Measurements from ENCODE around the gene SLC2A4. TPM values are rescaled to one million over a fixed set of nuclear protein-coding genes. Genes with fewer than 3 reads are reported as not detected.

SLC2A4 gene
- polyA plus RNA-seq, 2 of the 4 experiments (the other 2 are of a cell fraction), result 0.16 to 0.17 TPM

DNA sequence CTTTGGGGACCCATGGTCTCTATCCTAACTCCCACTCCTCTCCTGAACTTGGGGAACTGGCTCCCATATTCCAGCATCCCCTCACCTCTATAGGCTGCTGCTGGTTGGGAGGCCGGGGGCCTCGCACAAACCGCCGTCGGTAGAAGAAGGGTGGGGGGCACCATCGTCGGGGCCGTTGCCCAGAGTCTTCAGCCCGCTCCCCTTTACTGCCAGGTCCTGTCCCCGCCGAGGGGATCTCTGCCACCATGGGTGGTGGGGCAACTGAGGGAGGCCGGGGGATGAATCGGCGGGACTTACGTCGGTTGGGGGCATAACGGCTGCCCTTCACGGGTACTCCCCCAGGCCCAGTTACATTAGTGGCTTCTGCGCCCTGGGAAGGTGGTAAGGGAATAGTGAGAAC is 8.6 kb downstream of the SLC2A4 start:
- DNase-seq (ENCODE audit: low read depth in 1 of 2, low spot score in 1 of 2) (no peak), ATAC-seq (no peak), FAIRE-seq (no peak)
- ChIA-PET POLR2A (no interaction called here), CTCF (interaction anchor here (1.1 to 13.5 kb wide), 4 partner anchors 10 to 69 kb away, joined by 3 to 446 read pairs (median 50); partner anchors contain the start of genes GPS2 and SLC2A4)
- no peak for TF ChIP-seq JUNB (IDR thresholded peaks at IDR 0.05)
- TF ChIP-seq EP300 (IDR thresholded peaks at IDR 0.05), result no peak
- H3K9me3 ChIP-seq, result no peaks in the 10 kb centered on the region
- H3K4me3 ChIP-seq, result no peak overlapping the region
- WGBS (ENCODE audit: missing lambda C conversion rate), result 86% methylated on average over 19 of the region's 19 CpGs
- H3K4me1 ChIP-seq, result peaks cover 14% of the 10 kb centered on the region; the same call in 2 of the 3 replicates
- H3K4me2 ChIP-seq, result no peak overlapping the region
- H3K27ac ChIP-seq, result no peak overlapping the region

DNA sequence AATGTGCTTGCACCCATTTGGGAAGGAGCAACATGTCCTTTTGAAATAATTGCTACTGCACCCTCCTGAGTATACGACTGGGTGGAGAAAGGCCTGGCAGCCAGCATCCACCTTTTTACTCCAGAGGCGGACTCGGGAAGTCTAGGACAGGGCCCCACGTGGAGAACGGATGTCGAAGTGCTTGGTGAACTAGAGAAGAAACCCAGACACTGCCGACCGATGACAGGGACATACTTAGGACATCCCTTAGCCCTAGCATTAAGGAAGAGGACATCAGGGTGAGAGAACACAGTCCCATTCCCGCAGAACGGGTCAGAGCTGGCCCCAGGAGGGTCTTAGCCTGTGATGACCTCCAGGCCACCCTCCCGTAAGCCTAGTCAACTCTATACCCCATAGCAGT is 9.2 kb downstream of the SLC2A4 start:
- FAIRE-seq, result no peak

DNA sequence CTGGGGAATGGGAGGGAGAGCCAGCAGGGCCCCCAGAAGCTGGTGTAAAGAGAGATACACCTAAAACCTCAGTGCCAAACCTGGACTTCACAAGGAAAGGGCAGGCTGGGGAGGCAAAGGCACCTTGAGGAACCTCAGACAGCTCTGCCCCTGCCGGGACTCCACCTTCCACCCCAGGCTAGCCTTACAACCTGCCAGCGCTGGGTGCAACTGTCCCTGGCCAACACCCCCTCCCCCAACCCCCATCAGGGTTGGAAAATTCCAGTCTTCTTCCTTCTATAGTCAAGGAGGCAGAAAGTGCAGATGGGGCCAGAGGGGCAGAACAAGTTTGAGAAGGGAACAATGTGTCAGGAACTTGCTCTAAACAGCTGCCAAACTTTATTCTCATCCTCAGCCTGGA is 10.7 kb downstream of the SLC2A4 start:
- no peaks in the 10 kb centered on the region for H3K9me3 ChIP-seq
- CTCF ChIA-PET, result interaction anchor here (1.0 to 6.3 kb wide), 8 partner anchors 10 to 241 kb away, joined by 3 to 97 read pairs (median 4); partner anchors contain the start of gene SLC2A4
- TF ChIP-seq TP53 (CRISPR knock-in tag; IDR thresholded peaks at IDR 0.05) (no peak), JUNB (IDR thresholded peaks at IDR 0.05) (no peak), POLR2A (IDR thresholded peaks at IDR 0.05; ENCODE audit: low read length) (no peak), SREBF2 (IDR thresholded peaks at IDR 0.05) (no peak), JUN (IDR thresholded peaks at IDR 0.05) (no peak), CBX8 (IDR thresholded peaks at IDR 0.05) (no peak), KDM5A (IDR thresholded peaks at IDR 0.05) (no peak), EHF (CRISPR knock-in tag; IDR thresholded peaks at IDR 0.05) (no peak), CEBPB (IDR thresholded peaks at IDR 0.05) (no peak), HEYL (CRISPR knock-in tag; IDR thresholded peaks at IDR 0.05) (no peak)
- TF ChIP-seq, protein P1, sequence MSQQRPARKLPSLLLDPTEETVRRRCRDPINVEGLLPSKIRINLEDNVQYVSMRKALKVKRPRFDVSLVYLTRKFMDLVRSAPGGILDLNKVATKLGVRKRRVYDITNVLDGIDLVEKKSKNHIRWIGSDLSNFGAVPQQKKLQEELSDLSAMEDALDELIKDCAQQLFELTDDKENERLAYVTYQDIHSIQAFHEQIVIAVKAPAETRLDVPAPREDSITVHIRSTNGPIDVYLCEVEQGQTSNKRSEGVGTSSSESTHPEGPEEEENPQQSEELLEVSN (IDR thresholded peaks at IDR 0.05; ENCODE audit: borderline replicate concordance, low read depth), result no peak
- TF ChIP-seq, protein P2, sequence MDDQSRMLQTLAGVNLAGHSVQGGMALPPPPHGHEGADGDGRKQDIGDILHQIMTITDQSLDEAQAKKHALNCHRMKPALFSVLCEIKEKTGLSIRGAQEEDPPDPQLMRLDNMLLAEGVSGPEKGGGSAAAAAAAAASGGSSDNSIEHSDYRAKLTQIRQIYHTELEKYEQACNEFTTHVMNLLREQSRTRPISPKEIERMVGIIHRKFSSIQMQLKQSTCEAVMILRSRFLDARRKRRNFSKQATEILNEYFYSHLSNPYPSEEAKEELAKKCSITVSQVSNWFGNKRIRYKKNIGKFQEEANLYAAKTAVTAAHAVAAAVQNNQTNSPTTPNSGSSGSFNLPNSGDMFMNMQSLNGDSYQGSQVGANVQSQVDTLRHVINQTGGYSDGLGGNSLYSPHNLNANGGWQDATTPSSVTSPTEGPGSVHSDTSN (IDR thresholded peaks at IDR 0.05), result no peak
- TF ChIP-seq, protein P3, sequence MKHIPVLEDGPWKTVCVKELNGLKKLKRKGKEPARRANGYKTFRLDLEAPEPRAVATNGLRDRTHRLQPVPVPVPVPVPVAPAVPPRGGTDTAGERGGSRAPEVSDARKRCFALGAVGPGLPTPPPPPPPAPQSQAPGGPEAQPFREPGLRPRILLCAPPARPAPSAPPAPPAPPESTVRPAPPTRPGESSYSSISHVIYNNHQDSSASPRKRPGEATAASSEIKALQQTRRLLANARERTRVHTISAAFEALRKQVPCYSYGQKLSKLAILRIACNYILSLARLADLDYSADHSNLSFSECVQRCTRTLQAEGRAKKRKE (CRISPR knock-in tag; IDR thresholded peaks at IDR 0.05; ENCODE audit: low read depth), result no peak
- TF ChIP-seq, protein P4, sequence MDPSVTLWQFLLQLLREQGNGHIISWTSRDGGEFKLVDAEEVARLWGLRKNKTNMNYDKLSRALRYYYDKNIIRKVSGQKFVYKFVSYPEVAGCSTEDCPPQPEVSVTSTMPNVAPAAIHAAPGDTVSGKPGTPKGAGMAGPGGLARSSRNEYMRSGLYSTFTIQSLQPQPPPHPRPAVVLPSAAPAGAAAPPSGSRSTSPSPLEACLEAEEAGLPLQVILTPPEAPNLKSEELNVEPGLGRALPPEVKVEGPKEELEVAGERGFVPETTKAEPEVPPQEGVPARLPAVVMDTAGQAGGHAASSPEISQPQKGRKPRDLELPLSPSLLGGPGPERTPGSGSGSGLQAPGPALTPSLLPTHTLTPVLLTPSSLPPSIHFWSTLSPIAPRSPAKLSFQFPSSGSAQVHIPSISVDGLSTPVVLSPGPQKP (IDR thresholded peaks at IDR 0.05; ENCODE audit: low read depth, low read length), result no peak
- H3K4me1 ChIP-seq, result peaks cover 22% of the 10 kb centered on the region; the same call in 2 of the 3 replicates
- POLR2A ChIA-PET, result interaction anchor here (1.9 kb wide), 1 partner anchor 11 kb away, joined by 5 read pairs; the partner anchor contains the start of gene SLC2A4
- ATAC-seq, result no peak
- no peak overlapping the region for H3K4me2 ChIP-seq
- FAIRE-seq, result no peak
- H3K27ac ChIP-seq, result no peak overlapping the region
- H3K4me3 ChIP-seq, result no peak overlapping the region
- no peak for DNase-seq (ENCODE audit: low read depth in 1 of 2, low spot score in 1 of 2)
- 62% methylated on average over 2 of the region's 2 CpGs for WGBS (ENCODE audit: missing lambda C conversion rate)

More for the DNA sequence above, 9.2 kb downstream of the SLC2A4 start:
- Histone ChIP-seq H3K4me2 (no peak overlapping the region), H3K27ac (no peak overlapping the region), H3K4me3 (no peak overlapping the region), H3K4me1 (peaks cover 15% of the 10 kb centered on the region; the same call in 2 of the 3 replicates), H3K9me3 (no peaks in the 10 kb centered on the region)
- ATAC-seq (no peak), DNase-seq (ENCODE audit: low read depth in 1 of 2, low spot score in 1 of 2) (no peak)
- POLR2A ChIA-PET, result no interaction called here
- CTCF ChIA-PET, result interaction anchor here (1.2 to 13.5 kb wide), 5 partner anchors 10 to 270 kb away, joined by 3 to 446 read pairs (median 5); partner anchors contain the start of gene SLC2A4
- WGBS (ENCODE audit: missing lambda C conversion rate), result 61% methylated on average over 11 of the region's 11 CpGs
- TF ChIP-seq, protein P5, sequence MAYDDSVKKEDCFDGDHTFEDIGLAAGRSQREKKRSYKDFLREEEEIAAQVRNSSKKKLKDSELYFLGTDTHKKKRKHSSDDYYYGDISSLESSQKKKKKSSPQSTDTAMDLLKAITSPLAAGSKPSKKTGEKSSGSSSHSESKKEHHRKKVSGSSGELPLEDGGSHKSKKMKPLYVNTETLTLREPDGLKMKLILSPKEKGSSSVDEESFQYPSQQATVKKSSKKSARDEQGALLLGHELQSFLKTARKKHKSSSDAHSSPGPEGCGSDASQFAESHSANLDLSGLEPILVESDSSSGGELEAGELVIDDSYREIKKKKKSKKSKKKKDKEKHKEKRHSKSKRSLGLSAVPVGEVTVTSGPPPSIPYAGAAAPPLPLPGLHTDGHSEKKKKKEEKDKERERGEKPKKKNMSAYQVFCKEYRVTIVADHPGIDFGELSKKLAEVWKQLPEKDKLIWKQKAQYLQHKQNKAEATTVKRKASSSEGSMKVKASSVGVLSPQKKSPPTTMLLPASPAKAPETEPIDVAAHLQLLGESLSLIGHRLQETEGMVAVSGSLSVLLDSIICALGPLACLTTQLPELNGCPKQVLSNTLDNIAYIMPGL (CRISPR knock-in tag; IDR thresholded peaks at IDR 0.05; ENCODE audit: borderline replicate concordance), result no peak
- TF ChIP-seq HEYL (CRISPR knock-in tag; IDR thresholded peaks at IDR 0.05), result no peak
- TF ChIP-seq, protein P6, sequence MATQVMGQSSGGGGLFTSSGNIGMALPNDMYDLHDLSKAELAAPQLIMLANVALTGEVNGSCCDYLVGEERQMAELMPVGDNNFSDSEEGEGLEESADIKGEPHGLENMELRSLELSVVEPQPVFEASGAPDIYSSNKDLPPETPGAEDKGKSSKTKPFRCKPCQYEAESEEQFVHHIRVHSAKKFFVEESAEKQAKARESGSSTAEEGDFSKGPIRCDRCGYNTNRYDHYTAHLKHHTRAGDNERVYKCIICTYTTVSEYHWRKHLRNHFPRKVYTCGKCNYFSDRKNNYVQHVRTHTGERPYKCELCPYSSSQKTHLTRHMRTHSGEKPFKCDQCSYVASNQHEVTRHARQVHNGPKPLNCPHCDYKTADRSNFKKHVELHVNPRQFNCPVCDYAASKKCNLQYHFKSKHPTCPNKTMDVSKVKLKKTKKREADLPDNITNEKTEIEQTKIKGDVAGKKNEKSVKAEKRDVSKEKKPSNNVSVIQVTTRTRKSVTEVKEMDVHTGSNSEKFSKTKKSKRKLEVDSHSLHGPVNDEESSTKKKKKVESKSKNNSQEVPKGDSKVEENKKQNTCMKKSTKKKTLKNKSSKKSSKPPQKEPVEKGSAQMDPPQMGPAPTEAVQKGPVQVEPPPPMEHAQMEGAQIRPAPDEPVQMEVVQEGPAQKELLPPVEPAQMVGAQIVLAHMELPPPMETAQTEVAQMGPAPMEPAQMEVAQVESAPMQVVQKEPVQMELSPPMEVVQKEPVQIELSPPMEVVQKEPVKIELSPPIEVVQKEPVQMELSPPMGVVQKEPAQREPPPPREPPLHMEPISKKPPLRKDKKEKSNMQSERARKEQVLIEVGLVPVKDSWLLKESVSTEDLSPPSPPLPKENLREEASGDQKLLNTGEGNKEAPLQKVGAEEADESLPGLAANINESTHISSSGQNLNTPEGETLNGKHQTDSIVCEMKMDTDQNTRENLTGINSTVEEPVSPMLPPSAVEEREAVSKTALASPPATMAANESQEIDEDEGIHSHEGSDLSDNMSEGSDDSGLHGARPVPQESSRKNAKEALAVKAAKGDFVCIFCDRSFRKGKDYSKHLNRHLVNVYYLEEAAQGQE (IDR thresholded peaks at IDR 0.05), result no peak
- TF ChIP-seq FOXS1 (CRISPR knock-in tag; IDR thresholded peaks at IDR 0.05), result no peak
- TF ChIP-seq POLR2A (IDR thresholded peaks at IDR 0.05; ENCODE audit: low read length), result no peak
